Bronchial epithelial cell (primary cell): Measurements from ENCODE around the gene IFIT1. TPM values are rescaled to one million over a fixed set of nuclear protein-coding genes. Genes with fewer than 3 reads are reported as not detected.
A peak's percentile ranks its signal among the peaks of the same experiment; 100 is the strongest.

ENCODE experiments used
- DNase-seq: peaks from one replicate; pipeline ENCODE4 v3.0.0-alpha.2; 2010; ENCODE audit warnings: low read depth
- FAIRE-seq: peaks from 2 replicates; lab custom pipeline; 2011; peaks lifted over from hg19 to GRCh38; lab: Jason Lieb, UNC
- H3K27me3 ChIP-seq: 2 replicates; pipeline ENCODE4 v1.5.1; 2011; ENCODE audit warnings: low read length; ENCODE audit not compliant: control insufficient read depth, insufficient read depth
- H3K36me3 ChIP-seq: 2 replicates; pipeline ENCODE4 v1.5.1; 2011; ENCODE audit warnings: low read length; ENCODE audit not compliant: control insufficient read depth, insufficient read depth
- H3K4me3 ChIP-seq: 2 replicates; pipeline ENCODE4 v1.5.1; 2011; ENCODE audit warnings: mild to moderate bottlenecking, low read depth, low read length, control low read depth
- total RNA-seq: library from RNA; depleted of rRNA; stranded (reverse); fragments of >200 nt; gene quantifications from 2 replicates; pipeline ENCODE4 v1.2.1, GENCODE V29; 2014
- TF ChIP-seq, protein P1 (sequence below): IDR thresholded peaks from 2 replicates; pipeline ENCODE4 v1.5.1; 2011; ENCODE audit warnings: mild to moderate bottlenecking, moderate library complexity, low read length, control low read depth, inconsistent platforms; ENCODE audit not compliant: insufficient read depth, severe bottlenecking

The IFIT1 gene
- total RNA-seq, 1 donor from 2014 or later: 0.26 TPM

GRCh38 chr10:89377705-89378637 is 14.5 kb upstream of the IFIT1 start, which contains the start of gene IFIT1B:
TSS of gene IFIT1B (plus strand) at chr10:89378056. CDS start at chr10:89378136, 80 bp downstream.
- no peak for FAIRE-seq
- no peaks in the 10 kb centered on the region for H3K27me3 ChIP-seq
- H3K36me3 ChIP-seq: no peaks in the 10 kb centered on the region
- H3K4me3 ChIP-seq: no peak within 1 kb of the TSS
- TF ChIP-seq, protein P1, sequence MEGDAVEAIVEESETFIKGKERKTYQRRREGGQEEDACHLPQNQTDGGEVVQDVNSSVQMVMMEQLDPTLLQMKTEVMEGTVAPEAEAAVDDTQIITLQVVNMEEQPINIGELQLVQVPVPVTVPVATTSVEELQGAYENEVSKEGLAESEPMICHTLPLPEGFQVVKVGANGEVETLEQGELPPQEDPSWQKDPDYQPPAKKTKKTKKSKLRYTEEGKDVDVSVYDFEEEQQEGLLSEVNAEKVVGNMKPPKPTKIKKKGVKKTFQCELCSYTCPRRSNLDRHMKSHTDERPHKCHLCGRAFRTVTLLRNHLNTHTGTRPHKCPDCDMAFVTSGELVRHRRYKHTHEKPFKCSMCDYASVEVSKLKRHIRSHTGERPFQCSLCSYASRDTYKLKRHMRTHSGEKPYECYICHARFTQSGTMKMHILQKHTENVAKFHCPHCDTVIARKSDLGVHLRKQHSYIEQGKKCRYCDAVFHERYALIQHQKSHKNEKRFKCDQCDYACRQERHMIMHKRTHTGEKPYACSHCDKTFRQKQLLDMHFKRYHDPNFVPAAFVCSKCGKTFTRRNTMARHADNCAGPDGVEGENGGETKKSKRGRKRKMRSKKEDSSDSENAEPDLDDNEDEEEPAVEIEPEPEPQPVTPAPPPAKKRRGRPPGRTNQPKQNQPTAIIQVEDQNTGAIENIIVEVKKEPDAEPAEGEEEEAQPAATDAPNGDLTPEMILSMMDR: no peak
- no peak for DNase-seq

GRCh38 chr10:89379103-89379502 is 13.3 kb upstream of the IFIT1 start:
- DNase-seq (no peak), FAIRE-seq (no peak)
- TF ChIP-seq, protein P1: no peak
- no peaks in the 10 kb centered on the region for H3K36me3 ChIP-seq
- no peak overlapping the region for H3K4me3 ChIP-seq
- no peaks in the 10 kb centered on the region for H3K27me3 ChIP-seq

DNA sequence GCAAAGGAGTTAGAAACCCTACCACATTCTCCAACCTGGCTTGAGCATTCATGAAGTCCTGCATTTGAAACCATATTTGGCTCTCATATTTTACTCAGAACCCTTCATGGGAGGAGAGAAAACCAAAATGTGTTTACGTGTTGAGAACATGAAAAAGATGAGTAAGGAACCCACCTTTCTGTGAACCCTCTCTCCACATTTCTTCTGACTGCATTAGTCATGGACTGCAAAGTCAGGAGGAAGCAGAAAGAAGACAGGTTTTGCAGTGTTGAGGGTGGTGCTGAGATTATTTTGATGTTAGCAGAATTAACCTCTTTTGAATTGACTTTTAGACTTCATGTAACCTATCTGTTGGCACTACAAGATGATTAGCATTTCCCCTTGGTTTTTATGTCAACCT is 9.7 kb upstream of the IFIT1 start:
- Histone ChIP-seq H3K4me3 (no peak overlapping the region), H3K36me3 (no peaks in the 10 kb centered on the region), H3K27me3 (no peaks in the 10 kb centered on the region)
- FAIRE-seq (no peak), DNase-seq (peak; percentile 55)
- TF ChIP-seq, protein P1: no peak

- DNase-seq (no peak), FAIRE-seq (no peak)
- Histone ChIP-seq H3K27me3 (no peaks in the 10 kb centered on the region), H3K4me3 (no peak overlapping the region), H3K36me3 (no peaks in the 10 kb centered on the region)
- TF ChIP-seq, protein P1: no peak
Observed at GRCh38 chr10:89384474-89385340, 7.7 kb upstream of the IFIT1 start.

- no peaks in the 10 kb centered on the region for H3K36me3 ChIP-seq
- no peak for FAIRE-seq
- no peak overlapping the region for H3K4me3 ChIP-seq
- no peaks in the 10 kb centered on the region for H3K27me3 ChIP-seq
- DNase-seq: no peak
- TF ChIP-seq, protein P1: no peak
Observed at GRCh38 chr10:89388806-89389205, 3.6 kb upstream of the IFIT1 start.
